Measurements from ENCODE around the gene SCAANT1.

- TF ChIP-seq CTCF (IDR thresholded peaks at IDR 0.05; ENCODE audit: low read depth, low read length, poor library complexity, severe bottlenecking): no peak
- TF ChIP-seq EZH2phosphoT487 (IDR thresholded peaks at IDR 0.05; ENCODE audit: borderline replicate concordance, low read length): no peak
These were observed 21.3 kb upstream of the SCAANT1 start for GRCh38 chr3:63933459-63933858.

All from DOHH2 (cell line).